Measurements from ENCODE around the gene C6orf163. TPM values are rescaled to one million over a fixed set of nuclear protein-coding genes. Genes with fewer than 3 reads are reported as not detected.

Gene C6orf163
- polyA plus RNA-seq, 6 donors from 2014 or later: 0.24 to 1.1 (median 0.71) TPM; not detected in 1

DNA sequence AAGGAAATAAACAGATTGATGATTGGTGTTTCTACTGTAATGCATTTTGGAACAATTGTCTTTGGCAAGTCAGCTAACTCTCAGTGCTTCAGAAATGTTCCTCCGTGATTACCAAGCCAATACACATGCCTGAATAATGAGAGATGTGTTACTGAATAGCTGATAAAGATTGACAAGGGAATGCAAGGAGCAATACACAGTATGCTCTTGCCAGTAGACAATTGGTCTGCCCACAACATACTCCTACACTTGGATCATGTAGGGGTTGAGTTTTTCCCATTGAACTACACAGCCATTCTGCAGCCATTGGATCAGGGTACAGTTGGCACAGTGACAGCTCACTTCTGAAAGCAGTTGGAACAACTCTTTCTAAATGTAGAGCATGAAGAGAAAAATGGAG, 9.9 kb upstream of the C6orf163 start:
- no peak overlapping the region for H3K27ac Mint-ChIP-seq
- no peak overlapping the region for H3K4me3 Mint-ChIP-seq
- peaks cover 8 to 19% of the 10 kb centered on the region in 2 donors for H3K36me3 Mint-ChIP-seq
- peaks cover 21 to 25% (median 24%) of the 10 kb centered on the region in 3 donors for H3K4me1 Mint-ChIP-seq
- H3K27me3 Mint-ChIP-seq: no peaks in the 10 kb centered on the region
- DNase-seq (no peak), ATAC-seq (ENCODE audit: low read depth in 2 of 2) (no peak)
- H3K9me3 Mint-ChIP-seq: peaks cover 0 to 7% (median 0%) of the 10 kb centered on the region in 7 donors

DNA sequence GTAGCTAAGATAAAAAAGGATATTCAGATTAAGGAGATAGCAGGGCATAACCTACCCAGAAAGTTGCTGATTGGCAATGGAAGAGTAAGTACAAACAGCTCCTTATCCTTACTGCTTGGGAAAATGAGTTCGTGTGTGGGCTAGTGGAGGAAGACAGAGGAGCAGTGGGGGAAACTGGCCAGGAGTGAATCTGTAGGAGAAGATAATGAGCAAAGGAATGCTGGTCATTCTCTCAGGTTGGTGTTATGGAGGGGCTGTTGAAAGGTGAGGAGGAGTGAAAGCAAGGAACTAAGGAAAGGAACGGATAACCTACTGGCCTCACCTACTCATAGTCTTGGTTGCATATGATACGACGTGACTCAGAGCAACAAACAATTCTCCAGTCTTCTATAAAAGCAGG, 8.2 kb upstream of the C6orf163 start:
- peaks cover 8 to 27% of the 10 kb centered on the region in 2 donors for H3K36me3 Mint-ChIP-seq
- H3K4me3 Mint-ChIP-seq: no peak overlapping the region
- peak overlapping the region in 2 of 6 donors; percentile 2 to 3 for H3K27ac Mint-ChIP-seq
- peaks cover 0 to 7% (median 0%) of the 10 kb centered on the region in 7 donors for H3K9me3 Mint-ChIP-seq
- H3K4me1 Mint-ChIP-seq: peaks cover 14 to 17% (median 15%) of the 10 kb centered on the region in 3 donors
- ATAC-seq (ENCODE audit: low read depth in 2 of 2) (no peak), DNase-seq (no peak)
- H3K27me3 Mint-ChIP-seq: no peaks in the 10 kb centered on the region

DNA sequence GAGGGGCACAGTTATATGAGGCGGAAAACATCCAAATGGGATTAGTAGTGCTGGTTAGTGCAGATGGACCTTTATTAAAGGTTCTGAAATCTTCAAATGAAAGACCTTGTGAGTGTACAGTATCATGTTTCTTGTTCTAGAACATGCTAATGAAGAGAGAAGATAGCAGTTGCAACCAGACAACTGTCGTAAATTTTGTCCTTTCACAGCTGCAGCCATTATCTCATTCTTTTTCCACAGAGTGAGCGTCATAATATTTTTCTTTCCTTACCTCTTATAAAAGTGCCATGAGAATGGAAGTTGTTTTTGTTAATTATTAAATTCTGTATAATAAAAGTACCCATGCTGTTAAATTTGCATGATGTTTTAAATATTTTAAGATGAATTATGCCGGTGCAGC, 4.4 kb upstream of the C6orf163 start:
- ATAC-seq (ENCODE audit: low read depth in 2 of 2) (no peak), DNase-seq (no peak)
- Mint-ChIP-seq H3K27me3 (no peaks in the 10 kb centered on the region), H3K4me3 (no peak overlapping the region), H3K27ac (no peak overlapping the region), H3K36me3 (peaks cover 0 to 16% of the 10 kb centered on the region in 2 donors), H3K4me1 (no peaks in the 10 kb centered on the region), H3K9me3 (no peaks in the 10 kb centered on the region)

DNA sequence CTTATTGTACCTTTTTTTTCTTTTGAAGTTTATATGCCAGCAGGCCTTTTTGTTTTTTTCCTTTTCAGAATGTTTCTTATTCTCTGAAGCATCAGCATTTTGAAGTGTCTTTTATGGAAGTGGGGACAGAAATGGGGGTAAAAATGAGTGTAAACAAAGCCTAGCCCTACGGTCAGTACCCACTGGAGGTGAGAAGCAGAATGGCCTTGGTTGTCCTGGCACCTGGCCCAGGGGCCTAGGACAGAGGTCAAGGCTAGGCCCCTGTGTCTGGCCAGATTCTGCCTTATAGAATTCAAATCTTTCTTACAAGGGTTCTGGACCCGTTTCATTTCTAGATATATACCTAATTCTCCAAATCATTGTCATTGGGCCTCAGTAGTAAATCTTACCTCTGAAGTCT, 3.5 kb upstream of the C6orf163 start:
- peaks cover 0 to 14% of the 10 kb centered on the region in 2 donors for H3K36me3 Mint-ChIP-seq
- ATAC-seq (ENCODE audit: low read depth in 2 of 2) (no peak), DNase-seq (no peak)
- no peak overlapping the region for H3K27ac Mint-ChIP-seq
- no peaks in the 10 kb centered on the region for H3K27me3 Mint-ChIP-seq
- H3K9me3 Mint-ChIP-seq: no peaks in the 10 kb centered on the region
- H3K4me3 Mint-ChIP-seq: no peak overlapping the region
- H3K4me1 Mint-ChIP-seq: no peaks in the 10 kb centered on the region

- Mint-ChIP-seq H3K36me3 (peaks cover 0 to 10% of the 10 kb centered on the region in 2 donors), H3K27me3 (no peaks in the 10 kb centered on the region), H3K9me3 (no peaks in the 10 kb centered on the region), H3K4me3 (no peak overlapping the region), H3K4me1 (no peaks in the 10 kb centered on the region), H3K27ac (no peak overlapping the region)
- DNase-seq: no peak
- ATAC-seq (ENCODE audit: low read depth in 2 of 2): no peak
These were observed 2.7 kb upstream of the C6orf163 start for GRCh38 chr6:87341899-87342298.

DNA sequence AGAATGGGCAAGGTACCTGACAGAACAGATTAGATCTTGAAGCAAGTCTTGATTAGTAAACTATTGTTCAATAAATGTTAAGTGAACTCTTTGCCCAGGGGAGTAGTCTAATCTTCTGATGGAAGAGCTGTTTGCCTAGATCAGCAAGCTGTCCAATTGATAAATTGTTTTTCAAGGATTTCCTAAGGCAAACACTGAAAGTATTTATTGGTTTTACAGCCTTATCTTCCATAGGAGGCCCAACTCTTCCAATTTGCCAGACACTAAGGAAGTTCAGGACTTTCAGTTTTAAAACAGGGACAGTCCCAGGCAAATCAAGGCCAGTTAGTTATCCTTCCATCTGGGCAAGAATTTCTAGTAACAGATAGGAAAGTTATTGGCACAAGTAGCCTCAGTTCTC, 1.8 kb upstream of the C6orf163 start:
- H3K27me3 Mint-ChIP-seq: no peaks in the 10 kb centered on the region
- H3K4me1 Mint-ChIP-seq: no peaks in the 10 kb centered on the region
- ATAC-seq (ENCODE audit: low read depth in 2 of 2) (no peak), DNase-seq (no peak)
- H3K9me3 Mint-ChIP-seq: no peaks in the 10 kb centered on the region
- H3K27ac Mint-ChIP-seq: peak overlapping the region in 1 of 6 donors; percentile 46
- H3K4me3 Mint-ChIP-seq: no peak overlapping the region
- peaks cover 0 to 10% of the 10 kb centered on the region in 2 donors for H3K36me3 Mint-ChIP-seq

DNA sequence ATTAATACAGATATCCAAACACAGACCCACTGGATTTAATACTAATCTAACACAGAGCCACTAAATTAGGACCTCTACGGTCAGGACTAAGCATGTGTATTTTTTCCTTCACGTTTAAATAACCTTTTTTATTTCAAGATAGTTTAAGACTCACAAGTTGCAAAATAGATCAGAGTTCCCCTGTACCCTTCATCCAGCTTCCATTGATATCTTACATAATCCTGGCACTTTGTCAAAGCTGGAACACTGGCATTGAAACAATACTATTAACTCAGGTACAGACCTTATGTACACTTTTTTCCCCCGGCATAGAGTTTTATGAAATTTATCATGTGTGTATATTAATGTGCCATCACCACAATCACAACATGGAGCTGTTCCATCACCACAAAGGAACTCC, 2.1 kb downstream of the C6orf163 start:
- Mint-ChIP-seq H3K27me3 (no peaks in the 10 kb centered on the region), H3K36me3 (no peaks in the 10 kb centered on the region), H3K4me1 (no peaks in the 10 kb centered on the region), H3K9me3 (no peaks in the 10 kb centered on the region), H3K4me3 (no peak overlapping the region), H3K27ac (peak overlapping the region in 1 of 6 donors; percentile 69)
- DNase-seq: no peak
- no peak for ATAC-seq (ENCODE audit: low read depth in 2 of 2)

- DNase-seq: no peak
- Mint-ChIP-seq H3K4me1 (no peaks in the 10 kb centered on the region), H3K4me3 (no peak overlapping the region)
These were observed 5.3 kb downstream of the C6orf163 start for GRCh38 chr6:87349896-87350295.

DNA sequence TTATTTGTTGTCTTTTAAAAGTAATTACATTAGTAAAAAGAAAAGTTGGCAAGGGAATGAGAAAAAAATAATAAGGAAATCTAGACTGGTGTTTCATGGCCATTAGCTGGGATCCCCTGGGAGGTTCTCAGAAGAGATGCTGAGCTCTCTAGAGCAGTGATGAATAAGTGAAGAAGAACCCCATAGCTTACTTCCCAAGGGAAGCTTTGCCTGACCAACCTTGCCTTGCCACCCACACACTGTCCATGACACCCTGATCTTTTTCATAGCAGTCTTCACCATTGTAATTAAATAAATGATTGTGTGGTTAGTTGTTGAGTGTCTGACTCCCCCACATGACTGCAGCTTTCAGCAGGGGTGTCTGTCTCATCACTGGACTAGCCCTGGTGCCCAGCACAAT, 5.9 kb downstream of the C6orf163 start:
- DNase-seq (no peak), ATAC-seq (ENCODE audit: low read depth in 2 of 2) (no peak)
- H3K9me3 Mint-ChIP-seq: no peaks in the 10 kb centered on the region
- H3K27me3 Mint-ChIP-seq: no peaks in the 10 kb centered on the region
- no peak overlapping the region for H3K27ac Mint-ChIP-seq
- H3K4me3 Mint-ChIP-seq: no peak overlapping the region
- H3K36me3 Mint-ChIP-seq: no peaks in the 10 kb centered on the region
- no peaks in the 10 kb centered on the region for H3K4me1 Mint-ChIP-seq

More at GRCh38 chr6:87349896-87350295, 5.3 kb downstream of the C6orf163 start:
- Mint-ChIP-seq H3K27me3 (no peaks in the 10 kb centered on the region), H3K36me3 (no peaks in the 10 kb centered on the region), H3K27ac (no peak overlapping the region), H3K9me3 (no peaks in the 10 kb centered on the region)
- ATAC-seq (ENCODE audit: low read depth in 2 of 2): no peak

GRCh38 chr6:87351583-87351982, 7.0 kb downstream of the C6orf163 start:
- DNase-seq: no peak
- no peaks in the 10 kb centered on the region for H3K36me3 Mint-ChIP-seq
- no peaks in the 10 kb centered on the region for H3K4me1 Mint-ChIP-seq
- no peak for ATAC-seq (ENCODE audit: low read depth in 2 of 2)
- no peaks in the 10 kb centered on the region for H3K9me3 Mint-ChIP-seq
- no peaks in the 10 kb centered on the region for H3K27me3 Mint-ChIP-seq
- H3K4me3 Mint-ChIP-seq: no peak overlapping the region
- H3K27ac Mint-ChIP-seq: no peak overlapping the region

GRCh38 chr6:87356181-87356580, 11.6 kb downstream of the C6orf163 start:
- no peaks in the 10 kb centered on the region for H3K4me1 Mint-ChIP-seq
- no peak overlapping the region for H3K4me3 Mint-ChIP-seq
- no peaks in the 10 kb centered on the region for H3K27me3 Mint-ChIP-seq
- peaks cover 0 to 2% (median 0%) of the 10 kb centered on the region in 7 donors for H3K9me3 Mint-ChIP-seq
- no peak for ATAC-seq (ENCODE audit: low read depth in 2 of 2)
- peaks cover 0 to 5% of the 10 kb centered on the region in 2 donors for H3K36me3 Mint-ChIP-seq
- DNase-seq: no peak
- H3K27ac Mint-ChIP-seq: no peak overlapping the region

- H3K36me3 Mint-ChIP-seq: peaks cover 0 to 6% of the 10 kb centered on the region in 2 donors
- no peak overlapping the region for H3K4me3 Mint-ChIP-seq
- H3K9me3 Mint-ChIP-seq: peaks cover 0 to 2% (median 0%) of the 10 kb centered on the region in 7 donors
- no peaks in the 10 kb centered on the region for H3K27me3 Mint-ChIP-seq
- no peak for ATAC-seq (ENCODE audit: low read depth in 2 of 2)
- H3K27ac Mint-ChIP-seq: no peak overlapping the region
- no peaks in the 10 kb centered on the region for H3K4me1 Mint-ChIP-seq
- DNase-seq: no peak
These were observed 13.0 kb downstream of the C6orf163 start for GRCh38 chr6:87357479-87358196.

- DNase-seq (no peak), ATAC-seq (ENCODE audit: low read depth in 2 of 2) (no peak)
- no peaks in the 10 kb centered on the region for H3K4me1 Mint-ChIP-seq
- no peak overlapping the region for H3K4me3 Mint-ChIP-seq
- peaks cover 8 to 37% (median 15%) of the 10 kb centered on the region in 7 donors for H3K9me3 Mint-ChIP-seq
- H3K27ac Mint-ChIP-seq: no peak overlapping the region
- H3K27me3 Mint-ChIP-seq: no peaks in the 10 kb centered on the region
- peaks cover 14 to 33% of the 10 kb centered on the region in 2 donors for H3K36me3 Mint-ChIP-seq
These were observed 20.1 kb downstream of the C6orf163 start for GRCh38 chr6:87364602-87365252.
